Measurements from ENCODE around the gene PCNX4.

- no peak for TF ChIP-seq CTCF (IDR thresholded peaks at IDR 0.05)
- no peak for TF ChIP-seq POLR2A (IDR thresholded peaks at IDR 0.05)
Measured at GRCh38 chr14:60163693-60164092, 72.0 kb downstream of the PCNX4 start.
